OCI-LY1 (cell line): Measurements from ENCODE around the gene BHLHE41.

Source experiments
- H2AFZ ChIP-seq: fragments of 200-600 bp; sonication (generic), shearing (Covaris generic); 2 replicates; pipeline ENCODE4 v1.6.0; 2014; ENCODE audit warnings: antibody characterized with exemption, mild to moderate bottlenecking, low read length
- H3F3A ChIP-seq: fragments of 200-600 bp; sonication (generic), shearing (Covaris generic); 2 replicates; pipeline ENCODE4 v1.6.0; 2014; ENCODE audit warnings: mild to moderate bottlenecking, antibody characterized with exemption, low read length, moderate library complexity; ENCODE audit not compliant: insufficient read depth
- H3K27ac ChIP-seq: fragments of 200-600 bp; sonication (generic); 2 replicates; pipeline ENCODE4 v1.5.1; 2014; ENCODE audit warnings: low read length, mixed run types, mild to moderate bottlenecking, low read depth; ENCODE audit not compliant: poor library complexity, severe bottlenecking
- H3K27me3 ChIP-seq: fragments of 200-600 bp; sonication (generic); 2 replicates; pipeline ENCODE4 v1.6.0; 2014; ENCODE audit warnings: antibody characterized with exemption, mild to moderate bottlenecking, low read length, moderate library complexity; ENCODE audit not compliant: insufficient read depth
- H3K36me3 ChIP-seq: fragments of 200-600 bp; sonication (generic); 2 replicates; pipeline ENCODE4 v1.6.1; 2014; ENCODE audit warnings: mild to moderate bottlenecking, antibody characterized with exemption, low read length, moderate library complexity, mixed read lengths; ENCODE audit not compliant: insufficient read depth
- H3K4me1 ChIP-seq: fragments of 200-600 bp; sonication (generic); 2 replicates; pipeline ENCODE4 v1.5.1; 2014; ENCODE audit warnings: mild to moderate bottlenecking, low read length, moderate library complexity; ENCODE audit not compliant: insufficient read depth, severe bottlenecking
- H3K4me2 ChIP-seq: fragments of 200-600 bp; sonication (generic), shearing (Covaris generic); 2 replicates; pipeline ENCODE4 v1.6.1; 2014; ENCODE audit warnings: low read length
- H3K4me3 ChIP-seq: fragments of 200-600 bp; sonication (generic); 2 replicates; pipeline ENCODE4 v1.5.1; 2014; ENCODE audit warnings: low read length, low read depth, mild to moderate bottlenecking, mixed read lengths; ENCODE audit not compliant: poor library complexity, severe bottlenecking
- H3K79me2 ChIP-seq: fragments of 200-600 bp; shearing (Covaris generic); 2 replicates; pipeline ENCODE4 v1.6.1; 2016; ENCODE audit warnings: mixed run types, low read length, mixed read lengths; ENCODE audit not compliant: insufficient read depth
- H3K9ac ChIP-seq: fragments of 200-600 bp; sonication (generic), shearing (Covaris generic); 2 replicates; pipeline ENCODE4 v1.6.1; 2014; ENCODE audit warnings: mild to moderate bottlenecking, low read length, mixed read lengths
- H3K9me2 ChIP-seq: fragments of 200-600 bp; sonication (generic), shearing (Covaris generic); 2 replicates; pipeline ENCODE4 v1.6.1; 2014; ENCODE audit warnings: low read depth, mild to moderate bottlenecking, low read length, mixed read lengths
- H3K9me3 ChIP-seq: fragments of 200-600 bp; shearing (Covaris generic); 2 replicates; pipeline ENCODE4 v1.6.1; 2014; ENCODE audit warnings: low read length, mixed read lengths
- H4K20me1 ChIP-seq: fragments of 200-600 bp; sonication (generic), shearing (Covaris generic); 2 replicates; pipeline ENCODE4 v1.6.0; 2016; ENCODE audit warnings: mild to moderate bottlenecking, low read length; ENCODE audit not compliant: insufficient read depth
- EZH2 ChIP-seq: fragments of 200-600 bp; sonication (generic), shearing (Covaris generic); IDR thresholded peaks from 2 replicates; pipeline ENCODE4 v1.8.0; 2017; ENCODE audit warnings: borderline replicate concordance, mixed run types, mild to moderate bottlenecking, antibody characterized with exemption, low read length, moderate library complexity, mixed read lengths
- TF ChIP-seq, protein P1 (sequence below): fragments of 200-600 bp; sonication (generic), shearing (Covaris generic); IDR thresholded peaks from 2 replicates; pipeline ENCODE4 v1.5.1; 2017; ENCODE audit warnings: mild to moderate bottlenecking, antibody characterized with exemption, low read length, moderate library complexity, mixed read lengths

The BHLHE41 gene

DNA sequence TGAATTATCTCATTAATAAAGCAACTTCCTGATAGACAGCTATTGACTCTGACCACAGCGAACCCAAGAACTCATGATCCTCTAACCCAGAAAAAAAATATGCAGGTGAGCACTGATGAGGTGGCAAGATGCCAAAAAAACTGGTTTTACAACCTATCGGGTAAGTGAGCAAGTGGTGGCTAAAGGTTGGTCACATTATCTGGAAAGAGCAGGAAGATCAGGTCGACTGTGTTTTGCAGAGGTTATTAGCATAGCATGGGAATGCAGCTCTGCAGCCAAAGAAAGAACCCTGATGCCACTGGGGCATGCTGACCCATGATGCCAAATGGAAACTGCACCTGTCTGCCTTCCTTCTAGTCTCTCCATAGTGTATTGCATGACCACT, 23.5 kb downstream of the BHLHE41 start:
- no peaks in the 10 kb centered on the region for H4K20me1 ChIP-seq
- no peaks in the 10 kb centered on the region for H3K36me3 ChIP-seq
- H3K79me2 ChIP-seq = no peaks in the 10 kb centered on the region
- TF ChIP-seq, protein P1, sequence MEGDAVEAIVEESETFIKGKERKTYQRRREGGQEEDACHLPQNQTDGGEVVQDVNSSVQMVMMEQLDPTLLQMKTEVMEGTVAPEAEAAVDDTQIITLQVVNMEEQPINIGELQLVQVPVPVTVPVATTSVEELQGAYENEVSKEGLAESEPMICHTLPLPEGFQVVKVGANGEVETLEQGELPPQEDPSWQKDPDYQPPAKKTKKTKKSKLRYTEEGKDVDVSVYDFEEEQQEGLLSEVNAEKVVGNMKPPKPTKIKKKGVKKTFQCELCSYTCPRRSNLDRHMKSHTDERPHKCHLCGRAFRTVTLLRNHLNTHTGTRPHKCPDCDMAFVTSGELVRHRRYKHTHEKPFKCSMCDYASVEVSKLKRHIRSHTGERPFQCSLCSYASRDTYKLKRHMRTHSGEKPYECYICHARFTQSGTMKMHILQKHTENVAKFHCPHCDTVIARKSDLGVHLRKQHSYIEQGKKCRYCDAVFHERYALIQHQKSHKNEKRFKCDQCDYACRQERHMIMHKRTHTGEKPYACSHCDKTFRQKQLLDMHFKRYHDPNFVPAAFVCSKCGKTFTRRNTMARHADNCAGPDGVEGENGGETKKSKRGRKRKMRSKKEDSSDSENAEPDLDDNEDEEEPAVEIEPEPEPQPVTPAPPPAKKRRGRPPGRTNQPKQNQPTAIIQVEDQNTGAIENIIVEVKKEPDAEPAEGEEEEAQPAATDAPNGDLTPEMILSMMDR = no peak
- TF ChIP-seq EZH2 = no peak
- H3K9me2 ChIP-seq = no peaks in the 10 kb centered on the region
- H3K27ac ChIP-seq = no peak overlapping the region
- no peak overlapping the region for H3K9ac ChIP-seq
- H3K27me3 ChIP-seq = no peaks in the 10 kb centered on the region
- no peak overlapping the region for H3K4me2 ChIP-seq
- no peaks in the 10 kb centered on the region for H3K9me3 ChIP-seq
- no peaks in the 10 kb centered on the region for H3F3A ChIP-seq
- H3K4me3 ChIP-seq = no peak overlapping the region
- no peaks in the 10 kb centered on the region for H3K4me1 ChIP-seq
- H2AFZ ChIP-seq = no peak overlapping the region

DNA sequence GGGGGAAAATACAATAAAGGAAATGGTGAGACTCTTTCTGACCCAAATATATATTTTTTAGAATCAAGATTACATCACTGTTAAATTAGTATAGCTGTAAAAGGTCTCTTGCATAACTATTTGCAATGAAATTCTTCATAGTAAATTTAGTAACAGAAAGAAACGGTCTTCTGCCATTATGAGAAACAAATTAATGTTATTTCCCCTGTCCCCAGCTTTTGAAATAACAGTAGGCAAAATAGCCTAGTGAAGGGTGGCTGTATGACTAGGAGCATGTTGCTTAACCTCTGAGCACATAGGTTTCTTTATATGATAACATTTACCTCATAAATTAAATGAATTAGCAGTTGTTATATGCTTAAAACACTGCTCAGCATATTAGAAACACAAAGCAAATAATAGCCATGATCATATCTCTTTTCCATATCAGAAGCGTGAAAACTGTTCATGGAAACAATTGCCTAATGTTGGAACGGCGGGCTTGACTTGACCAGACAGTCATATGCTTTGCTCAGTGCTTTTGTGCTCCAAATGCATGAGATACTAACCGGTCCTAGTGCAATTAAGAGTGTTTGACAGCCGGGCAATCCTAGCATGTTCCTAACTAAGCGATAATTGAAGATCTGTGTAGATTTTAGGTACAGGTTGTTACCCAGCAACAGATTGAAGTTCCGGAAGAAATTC, 24.0 kb downstream of the BHLHE41 start:
- H3K9ac ChIP-seq = no peak overlapping the region
- TF ChIP-seq, protein P1 = no peak
- TF ChIP-seq EZH2 = no peak
- no peak overlapping the region for H3K4me2 ChIP-seq
- no peak overlapping the region for H3K4me3 ChIP-seq
- no peaks in the 10 kb centered on the region for H3F3A ChIP-seq
- no peak overlapping the region for H2AFZ ChIP-seq
- no peaks in the 10 kb centered on the region for H3K36me3 ChIP-seq
- no peaks in the 10 kb centered on the region for H4K20me1 ChIP-seq
- no peaks in the 10 kb centered on the region for H3K27me3 ChIP-seq
- no peak overlapping the region for H3K27ac ChIP-seq
- no peaks in the 10 kb centered on the region for H3K4me1 ChIP-seq
- no peaks in the 10 kb centered on the region for H3K79me2 ChIP-seq
- no peaks in the 10 kb centered on the region for H3K9me3 ChIP-seq
- no peaks in the 10 kb centered on the region for H3K9me2 ChIP-seq

DNA sequence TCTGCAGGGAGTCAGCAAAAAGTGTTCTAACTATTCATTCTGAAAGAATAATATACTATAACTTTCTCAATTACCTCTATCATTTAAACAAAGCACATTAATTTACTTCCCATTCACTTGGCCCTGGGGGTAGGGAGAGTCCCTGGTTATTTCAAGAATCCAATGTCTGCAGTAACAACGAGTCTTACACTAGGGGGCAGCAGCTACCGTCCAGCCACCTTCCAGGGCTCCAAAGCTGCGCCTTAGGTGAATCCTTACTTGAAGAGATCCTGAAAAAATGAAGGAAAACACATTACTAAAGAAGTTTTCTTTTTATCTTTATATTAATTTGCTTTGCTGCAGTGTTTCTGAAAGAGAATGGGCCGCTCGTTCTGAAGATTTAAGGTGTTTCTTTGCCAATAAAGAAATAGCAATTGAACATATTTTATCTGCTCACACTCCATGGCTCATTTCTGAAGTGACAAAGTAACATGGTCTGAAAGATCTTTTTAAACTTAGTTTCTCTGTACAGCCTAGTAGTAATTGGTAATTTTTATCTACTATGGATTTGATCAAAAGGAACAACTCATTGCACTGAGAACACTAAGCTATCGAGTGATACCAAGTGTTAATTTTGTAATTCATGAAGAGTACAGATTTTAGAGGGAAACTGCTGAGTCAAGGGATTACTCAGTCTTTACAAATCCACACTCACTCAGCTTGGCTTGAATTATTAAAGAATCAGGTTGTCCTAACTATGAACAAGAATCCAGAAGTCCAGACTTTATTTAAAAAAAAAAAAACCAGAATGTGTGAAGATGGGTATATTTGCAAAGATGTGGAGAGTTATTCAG, 27.6 kb downstream of the BHLHE41 start:
- no peak overlapping the region for H3K27ac ChIP-seq
- H3K4me3 ChIP-seq = no peak overlapping the region
- no peaks in the 10 kb centered on the region for H3K4me1 ChIP-seq
- no peaks in the 10 kb centered on the region for H3F3A ChIP-seq
- H3K36me3 ChIP-seq = no peaks in the 10 kb centered on the region
- H3K9me3 ChIP-seq = no peaks in the 10 kb centered on the region
- no peaks in the 10 kb centered on the region for H4K20me1 ChIP-seq
- no peak overlapping the region for H3K9ac ChIP-seq
- H3K27me3 ChIP-seq = no peaks in the 10 kb centered on the region
- no peak overlapping the region for H2AFZ ChIP-seq
- H3K9me2 ChIP-seq = no peaks in the 10 kb centered on the region
- TF ChIP-seq EZH2 = no peak
- TF ChIP-seq, protein P1 = peak; percentile 86
- no peak overlapping the region for H3K4me2 ChIP-seq
- H3K79me2 ChIP-seq = no peaks in the 10 kb centered on the region
